Heart left ventricle (tissue), 13 donors: Measurements from ENCODE around the gene ANGPTL7.

Experiments
- CTCF ChIP-seq, 12 donors: fragments of 200-600 bp; sonication (generic) in 4 of 12; IDR thresholded peaks; one replicate each; pipeline versions ENCODE4 v1.5.0 to v1.8.0; 2018 to 2022; ENCODE audit warnings: antibody characterized with exemption in 12 of 12, mild to moderate bottlenecking in 5 of 12
- POLR2A ChIP-seq, 2 donors: fragments of 450-650 bp; IDR thresholded peaks; one replicate each; pipeline ENCODE4 v1.6.1; 2017; ENCODE audit warnings: antibody characterized with exemption in 2 of 2, mild to moderate bottlenecking in 2 of 2, moderate library complexity in 2 of 2
- donor health status: ischemic (EF 13 %, LVEDD 7.1; RV severe dilation, severe dysfunction).
- donor health status: DM: no; HTN: yes; CAD: no.
- donor health status: DM: no; HTN: no; CAD: no.
- donor health status: ischemic (EF 25% LVEDD 6.9; RV normal size, moderate dysfunction).
- donor health status: ischemic (EF 25% LVEDD 5.7; RV mildly dilated, moderate dysfunction).
- donor health status: ischemic (EF 35%, LVEDD 5.7; RV mildly dilated, moderate dysfunction).
- donor health status: nonischemic (EF 11% LVEDD 7.7; RV severe dilation, severe dysfunction).
- donor health status: DM: yes; HTN: yes; CAD: no.
- donor health status: PGD.
- donor health status: ischemic (EF 29% LVEDD 5.4; RV normal size, mild dysfunction).
- donor health status: nonischemic (EF 23%, LVEDD 6.1; RV moderate dilation, normal function).

- TF ChIP-seq CTCF (IDR thresholded peaks at IDR 0.05) (no peak), POLR2A (IDR thresholded peaks at IDR 0.05) (no peak)
Measured at GRCh38 chr1:11197359-11197758, 8.2 kb downstream of the ANGPTL7 start.
